ENCODE results near the gene VWA8. TPM values are rescaled to one million over a fixed set of nuclear protein-coding genes. Genes with fewer than 3 reads are reported as not detected.

VWA8 gene
- total RNA-seq, 1 experiment from 2014 or later: 21.4 TPM

GRCh38 chr13:41613471-41613870 lies 347.4 kb downstream of the VWA8 start:
- no peak for DNase-seq (ENCODE audit: unreplicated experiment)
- peak overlapping the region; percentile 97 for H3K27ac Mint-ChIP-seq (ENCODE audit: low read depth, unreplicated experiment)
- no peak for TF ChIP-seq CTCF (IDR thresholded peaks at IDR 0.05; ENCODE audit: unreplicated experiment)
- H3K9me3 Mint-ChIP-seq (ENCODE audit: unreplicated experiment): no peaks in the 10 kb centered on the region
- ChIA-PET POLR2A (interaction anchor here (0.9 to 2.3 kb wide), 5 partner anchors 9 to 35 kb away, joined by 3 to 10 read pairs (median 6); no protein-coding TSS in a partner anchor), CTCF (interaction anchor here (0.6 to 0.8 kb wide), 4 partner anchors 24 to 202 kb away, joined by 3 read pairs; no protein-coding TSS in a partner anchor)
- H3K36me3 Mint-ChIP-seq (ENCODE audit: insufficient read depth, unreplicated experiment): peaks cover 16% of the 10 kb centered on the region
- no TSS peak for BruUV-seq (replicated peaks)
- no peak overlapping the region for H3K4me3 Mint-ChIP-seq (ENCODE audit: unreplicated experiment)
- no peaks in the 10 kb centered on the region for H3K27me3 Mint-ChIP-seq (ENCODE audit: insufficient read depth, unreplicated experiment)
- H3K4me1 Mint-ChIP-seq (ENCODE audit: insufficient read depth, unreplicated experiment): peaks cover 43% of the 10 kb centered on the region
- intact Hi-C loops (cut with micrococcal nuclease): no loop called here

GRCh38 chr13:41611385-41611784 lies 349.5 kb downstream of the VWA8 start:
- BruUV-seq (replicated peaks): no TSS peak
- Mint-ChIP-seq H3K4me3 (ENCODE audit: unreplicated experiment) (no peak overlapping the region), H3K4me1 (ENCODE audit: insufficient read depth, unreplicated experiment) (peaks cover 45% of the 10 kb centered on the region), H3K9me3 (ENCODE audit: unreplicated experiment) (no peaks in the 10 kb centered on the region), H3K27ac (ENCODE audit: low read depth, unreplicated experiment) (peak overlapping the region; percentile 97), H3K27me3 (ENCODE audit: insufficient read depth, unreplicated experiment) (no peaks in the 10 kb centered on the region), H3K36me3 (ENCODE audit: insufficient read depth, unreplicated experiment) (peaks cover 24% of the 10 kb centered on the region)
- intact Hi-C loops (cut with micrococcal nuclease): no loop called here
- no peak for TF ChIP-seq CTCF (IDR thresholded peaks at IDR 0.05; ENCODE audit: unreplicated experiment)
- no peak for DNase-seq (ENCODE audit: unreplicated experiment)
- ChIA-PET POLR2A (interaction anchor here (1.1 to 2.3 kb wide), 8 partner anchors 9 to 218 kb away, joined by 3 to 10 read pairs (median 5); no protein-coding TSS in a partner anchor), CTCF (interaction anchor here (0.7 to 2.0 kb wide), 5 partner anchors 24 to 226 kb away, joined by 3 to 6 read pairs (median 4); no protein-coding TSS in a partner anchor)

- H3K36me3 Mint-ChIP-seq (ENCODE audit: insufficient read depth, unreplicated experiment): peaks cover 30% of the 10 kb centered on the region
- intact Hi-C loops (cut with micrococcal nuclease): no loop called here
- CTCF ChIA-PET: interaction anchor here (0.6 to 2.0 kb wide), 6 partner anchors 17 to 225 kb away, joined by 3 to 6 read pairs (median 4); no protein-coding TSS in a partner anchor
- POLR2A ChIA-PET: interaction anchor here (0.9 to 1.6 kb wide), 8 partner anchors 9 to 219 kb away, joined by 3 to 10 read pairs (median 4); no protein-coding TSS in a partner anchor
- peaks cover 45% of the 10 kb centered on the region for H3K4me1 Mint-ChIP-seq (ENCODE audit: insufficient read depth, unreplicated experiment)
- DNase-seq (ENCODE audit: unreplicated experiment): peak; percentile 89
- no peaks in the 10 kb centered on the region for H3K9me3 Mint-ChIP-seq (ENCODE audit: unreplicated experiment)
- H3K27me3 Mint-ChIP-seq (ENCODE audit: insufficient read depth, unreplicated experiment): no peaks in the 10 kb centered on the region
- H3K4me3 Mint-ChIP-seq (ENCODE audit: unreplicated experiment): peak overlapping the region; percentile 3
- H3K27ac Mint-ChIP-seq (ENCODE audit: low read depth, unreplicated experiment): peak overlapping the region; percentile 97
- no TSS peak for BruUV-seq (replicated peaks)
- no peak for TF ChIP-seq CTCF (IDR thresholded peaks at IDR 0.05; ENCODE audit: unreplicated experiment)
These were observed 350.5 kb downstream of the VWA8 start for GRCh38 chr13:41610404-41610803.

GRCh38 chr13:41609828-41610227 lies 351.1 kb downstream of the VWA8 start:
- Mint-ChIP-seq H3K4me3 (ENCODE audit: unreplicated experiment) (peak overlapping the region; percentile 3), H3K27me3 (ENCODE audit: insufficient read depth, unreplicated experiment) (no peaks in the 10 kb centered on the region), H3K36me3 (ENCODE audit: insufficient read depth, unreplicated experiment) (peaks cover 32% of the 10 kb centered on the region), H3K4me1 (ENCODE audit: insufficient read depth, unreplicated experiment) (peaks cover 46% of the 10 kb centered on the region), H3K9me3 (ENCODE audit: unreplicated experiment) (no peaks in the 10 kb centered on the region), H3K27ac (ENCODE audit: low read depth, unreplicated experiment) (peak overlapping the region; percentile 97)
- ChIA-PET CTCF (interaction anchor here (0.6 to 1.5 kb wide), 2 partner anchors 17 to 59 kb away, joined by 3 read pairs; no protein-coding TSS in a partner anchor), POLR2A (interaction anchor here (1.0 to 1.6 kb wide), 2 partner anchors 13 to 17 kb away, joined by 3 to 8 read pairs; no protein-coding TSS in a partner anchor)
- no peak for TF ChIP-seq CTCF (IDR thresholded peaks at IDR 0.05; ENCODE audit: unreplicated experiment)
- TSS peak; percentile 94 for BruUV-seq (replicated peaks)
- DNase-seq (ENCODE audit: unreplicated experiment): no peak
- intact Hi-C loops (cut with micrococcal nuclease): no loop called here

All from MCF 10A (cell line).